ENCODE measurements around the gene OGFOD1.

GRCh38 chr16:56513972-56514371 is 62.6 kb downstream of the OGFOD1 start:
- peak; percentile 46 for TF ChIP-seq CTCF (IDR thresholded peaks at IDR 0.05; ENCODE audit: insufficient read depth, low read length)
- TF ChIP-seq POLR2AphosphoS5 (IDR thresholded peaks at IDR 0.05; ENCODE audit: low read depth): no peak
- TF ChIP-seq GABPA (IDR thresholded peaks at IDR 0.05; ENCODE audit: low read depth): no peak
- TF ChIP-seq, protein P1, sequence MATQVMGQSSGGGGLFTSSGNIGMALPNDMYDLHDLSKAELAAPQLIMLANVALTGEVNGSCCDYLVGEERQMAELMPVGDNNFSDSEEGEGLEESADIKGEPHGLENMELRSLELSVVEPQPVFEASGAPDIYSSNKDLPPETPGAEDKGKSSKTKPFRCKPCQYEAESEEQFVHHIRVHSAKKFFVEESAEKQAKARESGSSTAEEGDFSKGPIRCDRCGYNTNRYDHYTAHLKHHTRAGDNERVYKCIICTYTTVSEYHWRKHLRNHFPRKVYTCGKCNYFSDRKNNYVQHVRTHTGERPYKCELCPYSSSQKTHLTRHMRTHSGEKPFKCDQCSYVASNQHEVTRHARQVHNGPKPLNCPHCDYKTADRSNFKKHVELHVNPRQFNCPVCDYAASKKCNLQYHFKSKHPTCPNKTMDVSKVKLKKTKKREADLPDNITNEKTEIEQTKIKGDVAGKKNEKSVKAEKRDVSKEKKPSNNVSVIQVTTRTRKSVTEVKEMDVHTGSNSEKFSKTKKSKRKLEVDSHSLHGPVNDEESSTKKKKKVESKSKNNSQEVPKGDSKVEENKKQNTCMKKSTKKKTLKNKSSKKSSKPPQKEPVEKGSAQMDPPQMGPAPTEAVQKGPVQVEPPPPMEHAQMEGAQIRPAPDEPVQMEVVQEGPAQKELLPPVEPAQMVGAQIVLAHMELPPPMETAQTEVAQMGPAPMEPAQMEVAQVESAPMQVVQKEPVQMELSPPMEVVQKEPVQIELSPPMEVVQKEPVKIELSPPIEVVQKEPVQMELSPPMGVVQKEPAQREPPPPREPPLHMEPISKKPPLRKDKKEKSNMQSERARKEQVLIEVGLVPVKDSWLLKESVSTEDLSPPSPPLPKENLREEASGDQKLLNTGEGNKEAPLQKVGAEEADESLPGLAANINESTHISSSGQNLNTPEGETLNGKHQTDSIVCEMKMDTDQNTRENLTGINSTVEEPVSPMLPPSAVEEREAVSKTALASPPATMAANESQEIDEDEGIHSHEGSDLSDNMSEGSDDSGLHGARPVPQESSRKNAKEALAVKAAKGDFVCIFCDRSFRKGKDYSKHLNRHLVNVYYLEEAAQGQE (IDR thresholded peaks at IDR 0.05; ENCODE audit: insufficient replicate concordance, low read depth): no peak
- TF ChIP-seq SPI1 (IDR thresholded peaks at IDR 0.05; ENCODE audit: borderline replicate concordance, low read depth): no peak
